SJCRH30 (cell line): ENCODE measurements around the gene ITPR2. TPM values are rescaled to one million over a fixed set of nuclear protein-coding genes. Genes with fewer than 3 reads are reported as not detected.
"Not testable (repeated sequence)": the region's sequence is repeated elsewhere in the genome, so short reads cannot be mapped to it uniquely, and the experiment has no call there.

Experiments
- DNase-seq, 2 experiments: peaks; one replicate each; pipeline ENCODE4 v3.0.0-alpha.2; 2015 to 2020
- H3K27ac ChIP-seq: fragments of 250-450 bp; sonication (Bioruptor Pico); 2 replicates; pipeline ENCODE4 v1.5.1; 2020; ENCODE audit warnings: mild to moderate bottlenecking, moderate library complexity
- H3K27me3 ChIP-seq: fragments of 250-450 bp; sonication (Bioruptor Pico); 2 replicates; pipeline ENCODE4 v1.5.1; 2020; ENCODE audit warnings: mild to moderate bottlenecking, moderate library complexity
- H3K36me3 ChIP-seq: fragments of 250-450 bp; sonication (Bioruptor Pico); 2 replicates; pipeline ENCODE4 v1.5.1; 2020; ENCODE audit warnings: mild to moderate bottlenecking, moderate library complexity
- H3K4me1 ChIP-seq: fragments of 250-450 bp; sonication (Bioruptor Pico); 2 replicates; pipeline ENCODE4 v1.5.1; 2020; ENCODE audit warnings: mild to moderate bottlenecking, moderate library complexity
- H3K4me3 ChIP-seq: fragments of 250-450 bp; sonication (Bioruptor Pico); 2 replicates; pipeline ENCODE4 v1.5.1; 2020; ENCODE audit warnings: mild to moderate bottlenecking, moderate library complexity
- H3K9me3 ChIP-seq: fragments of 250-450 bp; sonication (Bioruptor Pico); replicated peaks from 2 replicates; pipeline ENCODE4 v1.5.1; 2020; ENCODE audit warnings: mild to moderate bottlenecking, moderate library complexity
- total RNA-seq: library from RNA; depleted of rRNA; stranded (reverse); fragments of >200 nt; shearing (Covaris generic); gene quantifications from 2 replicates; pipeline ENCODE4 v1.2.3, GENCODE V29; 2014

The ITPR2 gene
- total RNA-seq, 1 experiment from 2014 or later = 8.7 TPM

DNA sequence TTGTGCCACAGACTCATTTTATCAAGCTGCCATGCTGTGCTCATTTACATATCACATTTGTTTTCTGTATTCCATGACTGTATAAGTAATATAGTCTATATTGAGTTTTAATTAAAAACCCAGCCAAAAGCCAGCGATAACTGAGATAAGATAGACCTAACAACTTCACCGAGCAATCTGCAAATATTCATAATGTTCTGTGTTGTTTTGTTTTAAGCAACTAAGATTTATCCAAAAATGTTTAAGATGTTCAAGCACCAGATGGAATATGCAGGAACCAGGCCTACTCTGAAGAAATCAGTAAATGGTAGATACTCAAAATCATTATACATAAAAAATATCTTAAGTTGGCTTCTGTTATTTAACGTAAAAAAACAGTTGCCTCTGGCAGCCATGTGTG, 295.3 kb downstream of the ITPR2 start:
- Histone ChIP-seq H3K36me3 (no peaks in the 10 kb centered on the region), H3K4me1 (no peaks in the 10 kb centered on the region), H3K9me3 (no peaks in the 10 kb centered on the region), H3K27ac (no peak overlapping the region), H3K4me3 (no peak overlapping the region), H3K27me3 (no peaks in the 10 kb centered on the region)
- DNase-seq = no peak

DNA sequence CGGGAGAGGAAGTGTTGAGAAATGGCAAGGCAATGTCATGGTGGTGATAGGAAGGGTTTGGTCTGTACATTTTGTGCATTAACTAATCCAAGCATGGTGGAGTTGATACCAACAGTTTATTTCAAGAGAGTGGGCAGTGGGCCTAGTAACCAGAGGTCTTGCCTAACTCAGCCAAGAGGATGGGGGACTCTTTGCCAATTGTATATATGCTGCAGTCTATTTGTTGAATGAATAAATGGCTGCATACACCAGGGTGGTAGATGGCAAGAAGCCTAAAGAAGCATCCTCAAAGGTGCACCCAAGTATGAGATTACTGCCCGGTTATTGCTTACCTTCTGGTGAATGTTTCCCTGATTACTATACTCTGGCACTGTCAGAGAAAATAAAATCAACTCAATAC, 295.9 kb downstream of the ITPR2 start:
- H3K9me3 ChIP-seq = no peaks in the 10 kb centered on the region
- no peaks in the 10 kb centered on the region for H3K36me3 ChIP-seq
- H3K4me1 ChIP-seq = no peaks in the 10 kb centered on the region
- DNase-seq = no peak
- no peak overlapping the region for H3K4me3 ChIP-seq
- no peaks in the 10 kb centered on the region for H3K27me3 ChIP-seq
- H3K27ac ChIP-seq = no peak overlapping the region

DNA sequence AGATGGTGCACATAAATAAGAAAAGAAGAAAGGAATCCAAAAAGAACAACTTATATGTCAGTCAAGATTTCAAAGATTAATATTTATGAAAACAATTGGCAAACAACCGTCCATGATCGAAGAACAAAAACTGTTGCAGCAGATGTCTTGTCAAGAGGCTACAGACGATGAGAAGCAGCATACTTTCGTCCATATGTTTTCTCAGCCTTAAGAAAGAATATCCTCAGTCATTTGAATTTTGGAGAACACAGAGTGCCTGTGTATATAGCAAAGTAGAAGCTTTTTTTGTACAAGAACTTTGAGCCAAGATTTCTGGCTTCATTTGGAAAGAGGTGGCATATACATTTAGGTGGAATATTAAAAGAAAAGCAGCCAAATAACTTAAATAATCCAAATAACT, 297.2 kb downstream of the ITPR2 start:
- H3K9me3 ChIP-seq = no peaks in the 10 kb centered on the region
- no peak for DNase-seq
- no peaks in the 10 kb centered on the region for H3K4me1 ChIP-seq
- no peaks in the 10 kb centered on the region for H3K27me3 ChIP-seq
- no peak overlapping the region for H3K4me3 ChIP-seq
- no peak overlapping the region for H3K27ac ChIP-seq
- H3K36me3 ChIP-seq = no peaks in the 10 kb centered on the region

DNA sequence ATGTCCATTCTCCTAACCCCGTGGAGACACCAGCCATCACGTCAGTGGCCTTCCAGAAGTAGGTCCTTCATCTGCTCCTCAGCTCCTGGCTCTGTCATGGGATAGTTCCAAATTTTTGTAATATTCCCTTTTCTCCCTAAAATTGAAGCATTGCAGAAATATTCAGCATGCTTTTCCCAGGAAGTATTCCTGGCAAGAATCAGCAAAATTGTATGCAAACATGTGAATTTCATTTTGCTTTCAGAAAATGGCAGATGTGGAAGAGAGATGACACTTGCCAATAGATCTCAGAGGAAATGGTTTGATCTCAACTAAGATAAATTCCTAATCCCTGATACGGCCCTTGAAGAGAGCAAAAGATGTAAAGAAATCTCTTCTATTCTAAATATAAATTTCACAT, 298.9 kb downstream of the ITPR2 start:
- Histone ChIP-seq H3K36me3 (no peaks in the 10 kb centered on the region), H3K27ac (no peak overlapping the region), H3K9me3 (no peaks in the 10 kb centered on the region), H3K4me3 (no peak overlapping the region), H3K4me1 (peaks cover 2% of the 10 kb centered on the region; the same call in 1 of the 2 replicates), H3K27me3 (no peaks in the 10 kb centered on the region)
- DNase-seq = no peak

DNA sequence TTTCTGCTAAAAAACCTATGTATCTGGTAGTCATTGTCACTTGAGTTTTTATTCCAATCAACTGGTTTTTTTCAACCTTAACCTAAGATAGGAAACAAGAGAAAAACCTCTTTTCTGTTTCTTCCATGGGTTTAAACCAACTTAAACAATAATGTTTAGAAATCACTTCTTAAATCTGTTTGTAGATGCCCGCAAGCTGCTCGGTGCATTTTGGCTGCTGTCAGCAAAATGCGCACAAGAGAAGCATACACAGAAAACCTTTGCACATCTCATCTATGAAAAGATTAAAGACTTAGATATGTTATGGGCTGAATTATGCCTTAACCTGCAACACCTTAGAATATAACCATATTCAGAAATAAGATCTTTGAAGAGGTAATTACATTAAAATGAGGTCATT, 299.8 kb downstream of the ITPR2 start:
- Histone ChIP-seq H3K4me1 (peaks cover 6% of the 10 kb centered on the region; the same call in 1 of the 2 replicates), H3K4me3 (no peak overlapping the region), H3K36me3 (no peaks in the 10 kb centered on the region), H3K27ac (no peak overlapping the region), H3K9me3 (no peaks in the 10 kb centered on the region), H3K27me3 (no peaks in the 10 kb centered on the region)
- DNase-seq = no peak

DNA sequence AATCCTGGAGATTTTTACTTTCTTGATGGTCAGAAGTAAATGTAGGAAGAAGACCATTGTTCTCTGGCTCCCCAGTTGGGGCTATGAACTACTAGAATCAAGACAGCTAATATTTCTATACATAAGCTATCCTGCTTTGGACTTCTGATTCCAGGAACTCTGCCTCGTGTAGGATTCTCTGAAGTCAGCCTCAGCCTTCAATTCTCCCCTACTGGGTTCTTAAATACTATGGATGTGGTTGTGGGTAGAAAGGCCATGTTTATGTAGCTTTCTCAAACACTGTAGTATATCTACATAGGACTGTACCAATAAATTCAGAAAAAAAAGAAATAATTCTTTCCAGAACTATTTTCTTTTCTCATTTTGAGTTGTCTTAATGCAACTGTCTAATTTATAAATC, 302.5 kb downstream of the ITPR2 start:
- peaks cover 6% of the 10 kb centered on the region; the same call in 1 of the 2 replicates for H3K4me1 ChIP-seq
- H3K27ac ChIP-seq = no peak overlapping the region
- DNase-seq = no peak
- H3K27me3 ChIP-seq = no peaks in the 10 kb centered on the region
- no peaks in the 10 kb centered on the region for H3K36me3 ChIP-seq
- H3K9me3 ChIP-seq = 0 out of 2 replicates have a peak, but pooled peaks cover 5% of the 10 kb centered on the region
- H3K4me3 ChIP-seq = no peak overlapping the region

DNA sequence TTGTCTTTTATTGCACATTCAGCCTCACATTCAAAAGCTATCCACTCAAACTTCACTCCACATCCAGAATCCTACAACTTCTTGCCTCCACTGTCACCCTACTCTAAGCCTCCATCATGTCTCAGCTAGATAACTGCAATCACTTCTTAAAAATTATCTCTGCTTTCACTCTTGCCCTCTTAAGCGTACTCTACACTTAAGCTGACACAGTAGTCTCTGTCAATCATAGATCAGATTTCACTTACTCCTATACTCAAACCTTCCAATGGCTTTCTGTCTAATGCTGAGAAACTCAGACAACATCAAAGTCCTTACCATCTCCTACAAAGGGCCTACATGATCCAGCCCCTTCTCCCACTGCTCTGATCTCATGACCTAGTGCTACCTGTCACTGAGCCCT, 304.1 kb downstream of the ITPR2 start:
- H3K4me1 ChIP-seq = peaks cover 6% of the 10 kb centered on the region; the same call in 1 of the 2 replicates
- H3K27ac ChIP-seq = no peak overlapping the region
- H3K9me3 ChIP-seq = peaks cover 7% of the 10 kb centered on the region; the same call in 1 of the 2 replicates
- DNase-seq = peak in 1 of 2 experiments; percentile 45
- no peaks in the 10 kb centered on the region for H3K36me3 ChIP-seq
- no peak overlapping the region for H3K4me3 ChIP-seq
- H3K27me3 ChIP-seq = no peaks in the 10 kb centered on the region

DNA sequence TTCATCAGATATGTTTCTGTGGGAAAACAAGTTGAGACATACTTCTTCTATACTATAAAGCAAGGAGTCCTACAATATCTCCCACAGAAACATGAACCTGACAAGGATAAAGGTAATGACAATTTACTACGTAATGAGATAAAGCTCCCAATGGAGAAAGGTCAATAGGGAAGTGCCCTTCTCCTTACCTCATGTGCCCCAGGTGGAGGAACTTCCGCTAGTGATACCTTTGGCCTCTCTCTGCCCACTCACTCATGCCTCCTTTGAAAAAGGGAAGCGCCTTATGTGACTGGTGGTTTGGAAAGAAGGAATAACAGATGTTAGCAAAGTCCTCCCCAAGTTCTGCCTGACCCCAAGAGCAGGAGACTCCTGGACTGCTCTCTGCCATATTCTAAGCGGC, 305.3 kb downstream of the ITPR2 start:
- Histone ChIP-seq H3K27ac (no peak overlapping the region), H3K9me3 (peaks cover 7% of the 10 kb centered on the region; the same call in 1 of the 2 replicates)

DNA sequence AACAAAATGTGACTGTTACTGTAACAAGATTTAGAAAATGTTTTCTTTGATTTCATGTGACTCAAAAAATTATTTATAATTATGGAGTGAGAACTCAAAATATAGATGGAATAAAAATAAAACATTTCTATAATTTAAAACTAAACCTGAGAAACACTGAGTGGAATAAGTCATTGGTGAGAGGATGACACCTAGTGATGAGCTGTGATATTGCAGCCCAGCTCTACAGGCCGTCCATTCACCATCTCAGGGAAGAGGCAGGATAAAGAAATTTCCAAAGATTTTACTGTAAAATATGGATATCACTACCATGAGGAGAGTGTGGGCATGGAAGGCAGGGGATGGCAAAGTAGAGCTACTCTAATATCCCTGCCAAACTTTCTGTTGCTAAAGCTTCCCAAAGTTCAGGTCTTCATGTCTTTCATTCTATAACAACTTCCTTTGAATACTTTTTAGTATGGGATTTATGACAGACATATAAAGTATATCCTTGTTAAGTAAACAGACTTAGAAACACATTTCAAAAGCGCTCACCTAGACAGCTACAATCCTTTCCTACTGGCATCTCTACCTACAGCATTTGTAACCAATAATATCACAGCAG, 308.0 kb downstream of the ITPR2 start:
- Histone ChIP-seq H3K27me3 (no peaks in the 10 kb centered on the region), H3K4me3 (no peak overlapping the region), H3K4me1 (peaks cover 6% of the 10 kb centered on the region; the same call in 1 of the 2 replicates), H3K9me3 (peaks cover 7% of the 10 kb centered on the region; the same call in 1 of the 2 replicates), H3K27ac (no peak overlapping the region), H3K36me3 (no peaks in the 10 kb centered on the region)
- DNase-seq = peak; percentile 13 to 51

More for the DNA sequence above, 305.3 kb downstream of the ITPR2 start:
- no peak for DNase-seq
- Histone ChIP-seq H3K4me3 (no peak overlapping the region), H3K36me3 (no peaks in the 10 kb centered on the region), H3K27me3 (no peaks in the 10 kb centered on the region), H3K4me1 (peaks cover 6% of the 10 kb centered on the region; the same call in 1 of the 2 replicates)

DNA sequence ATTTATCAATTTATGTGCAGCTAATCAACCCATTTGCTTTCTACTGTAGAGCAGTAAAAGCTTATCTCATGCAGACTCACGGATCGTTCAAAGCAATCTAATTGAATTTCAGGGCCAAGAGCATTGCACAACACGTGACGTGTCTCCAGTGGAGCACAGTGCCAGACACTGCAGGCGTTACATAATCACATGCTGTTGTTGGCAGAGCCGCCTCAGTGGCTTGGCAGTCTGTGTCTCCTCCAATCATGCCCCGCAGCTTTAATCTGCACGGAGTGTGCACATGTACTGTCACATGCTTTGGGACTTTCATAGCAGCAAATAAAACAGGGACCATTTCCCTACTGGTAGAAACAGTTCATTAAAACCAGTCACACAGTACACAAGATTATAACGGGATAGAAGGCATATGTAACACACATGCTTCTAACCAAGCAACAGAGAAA, 309.3 kb downstream of the ITPR2 start:
- Histone ChIP-seq H3K27ac (no peak overlapping the region), H3K36me3 (no peaks in the 10 kb centered on the region), H3K9me3 (peaks cover 7% of the 10 kb centered on the region; the same call in 1 of the 2 replicates), H3K4me3 (no peak overlapping the region), H3K27me3 (no peaks in the 10 kb centered on the region), H3K4me1 (peaks cover under 1% of the 10 kb centered on the region; the same call in 1 of the 2 replicates)
- no peak for DNase-seq

DNA sequence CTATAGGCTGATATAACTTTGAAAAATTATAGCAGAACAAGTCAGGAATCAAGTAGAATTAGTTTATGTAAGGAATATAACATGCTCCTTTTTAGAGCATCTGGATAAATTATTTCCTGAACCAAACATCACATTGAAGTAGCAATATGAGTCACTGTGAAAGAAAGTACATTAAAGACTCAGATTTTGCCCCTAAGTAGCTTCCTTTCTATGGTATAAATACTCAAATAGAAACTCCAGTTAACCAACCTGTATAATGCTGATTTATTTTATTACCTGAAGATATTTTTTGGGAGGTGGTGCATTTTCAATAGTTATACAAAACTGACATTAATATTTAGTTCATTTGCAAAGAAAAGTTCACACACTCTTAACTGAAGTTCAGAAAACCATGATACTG, 312.1 kb downstream of the ITPR2 start:
- Histone ChIP-seq H3K27me3 (no peaks in the 10 kb centered on the region), H3K27ac (no peak overlapping the region), H3K36me3 (no peaks in the 10 kb centered on the region), H3K4me1 (no peaks in the 10 kb centered on the region), H3K9me3 (peaks cover 3% of the 10 kb centered on the region; the same call in 1 of the 2 replicates), H3K4me3 (no peak overlapping the region)
- DNase-seq = no peak

DNA sequence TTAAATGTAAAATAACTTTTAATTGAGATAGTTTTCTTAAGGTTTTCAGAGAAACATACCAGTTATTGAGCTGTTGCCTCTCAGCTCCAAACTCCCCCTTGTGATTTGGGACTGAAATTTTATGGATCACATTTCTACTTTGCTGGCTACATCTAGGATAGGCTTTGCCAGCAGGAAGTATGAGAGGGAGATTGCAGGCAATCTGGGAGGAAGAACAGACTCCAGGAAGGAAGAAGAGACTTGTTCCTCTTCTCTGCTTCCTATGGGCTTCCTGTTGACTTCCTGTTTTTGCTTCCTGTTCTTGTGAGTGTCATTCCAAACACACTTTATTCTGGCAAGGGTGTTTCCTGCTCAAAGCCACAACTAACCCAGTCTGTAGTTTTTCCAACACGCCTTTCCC, 312.9 kb downstream of the ITPR2 start:
- Histone ChIP-seq H3K4me3 (no peak overlapping the region), H3K27ac (no peak overlapping the region)

DNA sequence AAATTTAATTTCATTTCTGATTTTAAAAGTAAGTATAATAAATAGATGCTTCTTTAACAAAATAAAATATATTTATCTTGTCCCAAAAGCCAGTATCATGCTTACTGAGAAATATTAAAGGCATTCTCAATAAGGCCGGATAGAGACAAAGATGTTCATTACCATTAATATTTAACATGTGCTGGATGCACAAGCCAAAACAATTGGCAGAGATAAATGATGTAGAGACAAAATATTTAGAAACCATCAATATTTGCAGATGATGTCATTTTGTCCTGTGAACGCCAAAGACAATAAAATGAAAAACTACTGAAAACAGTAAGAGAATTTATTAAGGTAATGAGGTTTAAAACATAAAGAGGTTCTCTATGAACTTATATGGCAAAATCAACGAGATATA, 313.5 kb downstream of the ITPR2 start:
- Histone ChIP-seq H3K36me3 (no peaks in the 10 kb centered on the region), H3K9me3 (no peaks in the 10 kb centered on the region), H3K27me3 (no peaks in the 10 kb centered on the region), H3K4me1 (no peaks in the 10 kb centered on the region), H3K4me3 (no peak overlapping the region), H3K27ac (no peak overlapping the region)
- no peak for DNase-seq

More for the DNA sequence above, 312.9 kb downstream of the ITPR2 start:
- Histone ChIP-seq H3K36me3 (no peaks in the 10 kb centered on the region), H3K9me3 (peaks cover 2% of the 10 kb centered on the region; the same call in 1 of the 2 replicates), H3K27me3 (no peaks in the 10 kb centered on the region), H3K4me1 (no peaks in the 10 kb centered on the region)
- DNase-seq = no peak

DNA sequence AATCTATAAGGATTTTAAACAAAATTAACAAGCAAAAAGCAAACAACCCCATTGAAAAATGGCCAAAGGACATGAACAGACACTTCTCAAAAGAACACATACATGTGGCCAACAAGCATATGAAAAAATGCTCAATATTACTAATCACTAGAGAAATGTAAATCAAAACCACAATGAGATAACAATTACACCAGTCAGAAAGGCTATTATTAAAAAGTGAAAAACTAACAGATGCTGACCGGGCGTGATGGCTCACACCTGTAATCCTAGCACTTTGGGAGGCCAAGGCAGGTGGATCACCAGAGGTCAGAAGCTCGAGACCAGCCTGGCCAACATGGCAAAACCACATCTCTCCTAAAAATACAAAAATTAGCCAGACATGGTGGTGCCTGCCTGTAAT, 315.7 kb downstream of the ITPR2 start:
- H3K36me3 ChIP-seq, DNase-seq, H3K4me3 ChIP-seq: not testable (repeated sequence)

DNA sequence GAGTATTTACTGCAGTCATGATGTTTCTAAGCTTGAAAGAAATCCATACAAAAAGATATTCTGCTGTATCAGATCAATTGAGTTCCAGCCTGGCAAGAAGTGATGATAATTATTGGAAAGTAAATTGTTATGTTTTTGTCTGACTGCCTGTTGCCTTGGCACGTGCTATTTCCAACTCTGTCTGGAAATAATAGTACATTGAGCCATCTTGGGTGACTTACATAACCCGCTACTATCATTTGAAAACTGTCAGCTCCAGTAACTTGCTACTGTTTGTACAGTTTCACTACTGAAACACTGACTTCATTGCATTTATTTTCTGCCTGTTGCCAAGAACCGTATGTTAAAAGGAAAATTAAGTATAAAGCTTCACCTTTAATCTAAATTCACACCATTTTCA, 318.6 kb downstream of the ITPR2 start:
- Histone ChIP-seq H3K4me3 (no peak overlapping the region), H3K36me3 (no peaks in the 10 kb centered on the region), H3K27me3 (no peaks in the 10 kb centered on the region), H3K27ac (no peak overlapping the region), H3K9me3 (no peaks in the 10 kb centered on the region), H3K4me1 (no peaks in the 10 kb centered on the region)
- DNase-seq = no peak

More for the DNA sequence above, 315.7 kb downstream of the ITPR2 start:
- not testable (repeated sequence) for H3K27ac ChIP-seq, H3K9me3 ChIP-seq, H3K27me3 ChIP-seq, H3K4me1 ChIP-seq
